Measurements from ENCODE around the gene PDGFB.
A peak's percentile ranks its signal among the peaks of the same experiment; 100 is the strongest.

Gene PDGFB

GRCh38 chr22:39212721-39213376, 31.9 kb downstream of the PDGFB start:
- H3K27ac ChIP-seq: no peak overlapping the region
- no peak for TF ChIP-seq CTCF (IDR thresholded peaks at IDR 0.05)
- DNase-seq (ENCODE audit: low spot score): peak; percentile 47
- no peak overlapping the region for H3K4me3 ChIP-seq

GRCh38 chr22:39209756-39210155, 35.0 kb downstream of the PDGFB start:
- H3K27ac ChIP-seq: no peak overlapping the region
- no peak for TF ChIP-seq CTCF (IDR thresholded peaks at IDR 0.05)
- peak; percentile 43 for DNase-seq (ENCODE audit: low spot score)
- H3K4me3 ChIP-seq: no peak overlapping the region

GRCh38 chr22:39208013-39208680, 36.6 kb downstream of the PDGFB start:
- H3K4me3 ChIP-seq: no peak overlapping the region
- no peak for TF ChIP-seq CTCF (IDR thresholded peaks at IDR 0.05)
- H3K27ac ChIP-seq: no peak overlapping the region
- DNase-seq (ENCODE audit: low spot score): peak; percentile 58

GRCh38 chr22:39207141-39208012, 37.4 kb downstream of the PDGFB start:
- TF ChIP-seq CTCF (IDR thresholded peaks at IDR 0.05): no peak
- Histone ChIP-seq H3K27ac (no peak overlapping the region), H3K4me3 (no peak overlapping the region)
- peak; percentile 69 for DNase-seq (ENCODE audit: low spot score)

- no peak overlapping the region for H3K27ac ChIP-seq
- H3K4me3 ChIP-seq: no peak overlapping the region
- peak; percentile 29 for DNase-seq (ENCODE audit: low spot score)
- TF ChIP-seq CTCF (IDR thresholded peaks at IDR 0.05): no peak
Observed at GRCh38 chr22:39206491-39206890, 38.3 kb downstream of the PDGFB start.

GRCh38 chr22:39205344-39206021, 39.3 kb downstream of the PDGFB start:
- no peak overlapping the region for H3K27ac ChIP-seq
- no peak overlapping the region for H3K4me3 ChIP-seq
- TF ChIP-seq CTCF (IDR thresholded peaks at IDR 0.05): no peak
- peak; percentile 49 for DNase-seq (ENCODE audit: low spot score)

All from coronary artery (tissue), 2 donors.